Trophoblast cell (in vitro differentiated cells and primary cell): Measurements from ENCODE around the gene SH3GLB2.
A peak's percentile ranks its signal among the peaks of the same experiment; 100 is the strongest.
"Not testable (repeated sequence)": the region's sequence is repeated elsewhere in the genome, so short reads cannot be mapped to it uniquely, and the experiment has no call there.

Source experiments
- DNase-seq, 2 donors: peaks; one replicate each; pipeline ENCODE4 v3.0.0-alpha.2; 2016
- H2AFZ ChIP-seq: 2 replicates; pipeline ENCODE4 v1.6.1; 2013; ENCODE audit warnings: low read length, moderate library complexity, mild to moderate bottlenecking; ENCODE audit not compliant: insufficient read depth, poor library complexity
- H2AK5ac ChIP-seq: 2 replicates; pipeline ENCODE4 v1.6.1; 2013; ENCODE audit warnings: mild to moderate bottlenecking, low read length
- H2BK120ac ChIP-seq: 2 replicates; pipeline ENCODE4 v1.6.1; 2013; ENCODE audit warnings: low read length, mild to moderate bottlenecking, moderate library complexity; ENCODE audit not compliant: insufficient read depth, poor library complexity
- H2BK12ac ChIP-seq: 2 replicates; pipeline ENCODE4 v1.6.1; 2013; ENCODE audit warnings: mild to moderate bottlenecking, low read length, moderate library complexity
- H2BK5ac ChIP-seq: 2 replicates; pipeline ENCODE4 v1.6.1; 2013; ENCODE audit warnings: low read length, low read depth, moderate library complexity, mild to moderate bottlenecking; ENCODE audit not compliant: poor library complexity
- H3K14ac ChIP-seq: 2 replicates; pipeline ENCODE4 v1.6.1; 2013; ENCODE audit warnings: mild to moderate bottlenecking, low read length
- H3K18ac ChIP-seq: 2 replicates; pipeline ENCODE4 v1.6.1; 2013; ENCODE audit warnings: mild to moderate bottlenecking, low read length
- H3K23ac ChIP-seq: 2 replicates; pipeline ENCODE4 v1.6.1; 2013; ENCODE audit warnings: low read length
- H3K27ac ChIP-seq: 2 replicates; pipeline ENCODE4 v1.5.1; 2013; ENCODE audit warnings: low read depth, mild to moderate bottlenecking, inconsistent platforms, low read length, moderate library complexity
- H3K27me3 ChIP-seq: 2 replicates; pipeline ENCODE4 v1.6.1; 2013; ENCODE audit warnings: inconsistent platforms, mild to moderate bottlenecking, low read length, moderate library complexity; ENCODE audit not compliant: insufficient read depth
- H3K36me3 ChIP-seq, 2 experiments: 1 replicate in 1 of 2; 2 replicates in 1 of 2; pipeline ENCODE4 v1.6.1; 2013; ENCODE audit warnings: low read length in 2 of 2, mild to moderate bottlenecking in 2 of 2, moderate library complexity in 1 of 2; ENCODE audit not compliant: insufficient read depth in 2 of 2, control insufficient read depth in 1 of 2
- H3K4ac ChIP-seq: 2 replicates; pipeline ENCODE4 v1.6.1; 2013; ENCODE audit warnings: low read depth, mild to moderate bottlenecking, low read length, moderate library complexity
- H3K4me1 ChIP-seq, 2 experiments: 1 replicate in 1 of 2; 2 replicates in 1 of 2; pipeline ENCODE4 v1.6.1; 2013; ENCODE audit warnings: low read length in 2 of 2, mild to moderate bottlenecking in 2 of 2, moderate library complexity in 1 of 2; ENCODE audit not compliant: insufficient read depth in 2 of 2, control insufficient read depth in 1 of 2
- H3K4me2 ChIP-seq: 2 replicates; pipeline ENCODE4 v1.6.1; 2013; ENCODE audit warnings: inconsistent platforms, mild to moderate bottlenecking, low read length, moderate library complexity
- H3K4me3 ChIP-seq: 2 replicates; pipeline ENCODE4 v1.5.1; 2013; ENCODE audit warnings: mild to moderate bottlenecking, low read depth, low read length, inconsistent platforms
- H3K79me1 ChIP-seq: one replicate; pipeline ENCODE4 v1.6.1; 2013; ENCODE audit warnings: low read length
- H3K79me2 ChIP-seq: 2 replicates; pipeline ENCODE4 v1.6.1; 2013; ENCODE audit warnings: low read length, mild to moderate bottlenecking; ENCODE audit not compliant: control insufficient read depth, insufficient read depth, poor library complexity
- H3K9ac ChIP-seq: 2 replicates; pipeline ENCODE4 v1.6.1; 2013; ENCODE audit warnings: mild to moderate bottlenecking, low read length
- H3K9me3 ChIP-seq: 2 replicates; pipeline ENCODE4 v1.6.1; 2013; ENCODE audit warnings: low read depth, mild to moderate bottlenecking, control low read depth, inconsistent platforms, low read length; ENCODE audit not compliant: insufficient read depth
- H4K12ac ChIP-seq: 2 replicates; pipeline ENCODE4 v1.6.1; 2013; ENCODE audit warnings: low read depth, mild to moderate bottlenecking, low read length, moderate library complexity
- H4K8ac ChIP-seq: 2 replicates; pipeline ENCODE4 v1.6.1; 2013; ENCODE audit warnings: low read depth, mild to moderate bottlenecking, low read length, moderate library complexity
- H4K91ac ChIP-seq: one replicate; pipeline ENCODE4 v1.6.1; 2013; ENCODE audit warnings: low read depth, mild to moderate bottlenecking, low read length, moderate library complexity
- WGBS: extraction: QIAGEN DNeasy Blood & Tissue Kit; methylation state at CpG from one replicate; pipeline ENCODE4 v1.1.7; 2013; ENCODE audit warnings: missing lambda C conversion rate; ENCODE audit not compliant: insufficient read length, insufficient coverage; ENCODE audit errors: extremely low coverage; 5-methylcytosine and 5-hydroxymethylcytosine counted together

The SH3GLB2 gene

DNA sequence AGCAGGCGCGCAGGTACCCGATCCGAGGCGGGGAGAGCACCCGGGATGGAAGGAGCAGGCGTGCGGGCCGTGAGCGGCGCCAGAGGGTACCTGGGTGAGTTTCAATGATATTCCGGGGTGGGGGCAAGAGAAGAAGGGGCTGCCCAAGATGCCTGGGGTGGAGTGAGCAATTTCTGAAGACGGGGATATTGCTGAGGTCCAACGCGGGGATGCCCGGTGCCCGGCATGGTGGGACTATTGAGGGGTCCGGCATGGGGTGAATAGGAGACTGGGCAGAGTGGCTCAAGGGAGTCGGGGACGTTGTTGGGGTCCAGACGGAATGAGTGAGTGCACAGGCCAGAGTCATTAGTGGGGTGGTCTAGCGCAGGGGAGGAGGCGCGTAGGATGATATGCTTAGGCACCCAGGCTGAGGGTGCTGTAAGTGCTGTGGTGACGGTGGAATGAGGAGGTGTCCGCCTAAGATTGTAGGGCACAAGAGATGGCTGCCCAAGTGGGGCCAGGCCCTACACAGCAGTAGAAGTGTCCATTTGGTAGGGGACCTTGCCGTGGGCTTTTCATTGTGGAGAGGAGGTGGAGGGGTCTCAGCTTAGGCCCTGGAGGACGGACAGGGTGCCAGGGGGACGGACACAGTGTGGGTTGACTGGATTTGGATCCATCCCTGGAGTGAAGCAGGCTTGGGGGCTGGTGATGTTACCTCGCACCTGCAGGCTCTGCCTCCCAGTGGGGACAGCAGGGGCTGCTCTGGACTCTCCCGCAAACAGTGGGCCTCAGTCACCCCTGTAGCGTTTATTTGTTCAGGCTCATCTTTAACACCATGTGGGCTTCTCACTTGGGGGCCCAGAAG is 9.0 kb upstream of the SH3GLB2 start:
- Histone ChIP-seq H3K4me3 (peak overlapping the region; percentile 96), H2BK12ac (no peak overlapping the region), H4K8ac (peak overlapping the region; percentile 30), H3K18ac (peak overlapping the region; percentile 27), H3K4me1 (peaks cover 12 to 19% of the 10 kb centered on the region in 2 experiments), H3K27me3 (no peaks in the 10 kb centered on the region), H3K14ac (peak overlapping the region; percentile 42), H3K9me3 (no peaks in the 10 kb centered on the region), H3K79me1 (peaks cover 6% of the 10 kb centered on the region), H2BK5ac (no peak overlapping the region), H4K91ac (peak overlapping the region; percentile 40), H3K4me2 (peak overlapping the region; percentile 85), H3K9ac (peak overlapping the region; percentile 91), H3K4ac (peak overlapping the region; percentile 38), H3K27ac (no peak overlapping the region), H2AFZ (peak overlapping the region; percentile 13), H2BK120ac (peak overlapping the region; percentile 50), H3K79me2 (peaks cover 3% of the 10 kb centered on the region), H4K12ac (peak overlapping the region; percentile 2), H3K36me3 (peaks cover 11% of the 10 kb centered on the region in 2 experiments), H3K23ac (no peak overlapping the region), H2AK5ac (no peak overlapping the region)
- no CpG with 5 or more reads among the region's 32 CpGs for WGBS
- no peak for DNase-seq

DNA sequence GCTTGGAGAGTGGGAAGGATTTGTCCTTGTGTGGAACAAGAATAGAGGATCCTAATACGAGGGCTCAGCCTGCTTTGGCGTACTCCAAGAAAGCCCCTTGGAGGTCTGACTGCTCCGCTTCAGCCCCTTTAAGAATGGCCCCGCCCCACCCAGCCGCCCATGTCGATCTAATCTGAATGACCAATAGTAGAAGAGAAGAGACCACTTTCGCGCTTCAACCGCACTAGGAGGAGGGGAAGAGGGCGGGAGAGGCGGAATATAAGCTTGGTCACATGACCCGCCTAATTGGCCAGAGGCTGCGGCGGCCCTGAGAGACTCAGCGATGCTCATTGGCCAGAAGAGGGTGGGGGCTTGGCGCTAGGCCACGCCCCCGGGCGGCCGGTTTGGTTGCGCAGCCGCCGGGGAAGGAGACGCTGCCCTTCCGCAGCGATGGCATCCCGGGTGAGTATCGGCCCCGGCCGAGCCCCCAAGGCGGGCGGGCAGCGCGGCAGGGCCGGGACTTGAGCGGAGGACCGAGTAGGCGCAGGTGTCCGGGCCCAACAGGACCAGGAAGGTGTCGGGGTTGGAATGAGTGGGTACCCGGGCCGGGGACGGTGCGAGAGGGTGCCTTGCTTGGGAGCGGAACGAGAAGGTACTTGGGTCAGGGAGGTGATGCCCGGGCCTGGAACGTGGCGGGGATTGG is 8.3 kb upstream of the SH3GLB2 start, which contains the start of gene MIGA2:
MIGA2 (plus strand) TSS at position 386 of the 682 bp plus-strand sequence. CDS start 3,969 bp downstream, outside the sequence.
- Histone ChIP-seq H3K4me1 (peaks cover 12 to 19% of the 10 kb centered on the region in 2 experiments), H2BK120ac (peak within 1 kb of the TSS; percentile 76), H3K9me3 (no peaks in the 10 kb centered on the region), H3K9ac (peak within 1 kb of the TSS; percentile 91), H3K27ac (no peak within 1 kb of the TSS), H2BK12ac (no peak within 1 kb of the TSS), H3K27me3 (no peaks in the 10 kb centered on the region), H3K4ac (peak within 1 kb of the TSS; percentile 39), H3K79me2 (peaks cover 3% of the 10 kb centered on the region), H4K8ac (peak within 1 kb of the TSS; percentile 91), H2AK5ac (no peak within 1 kb of the TSS), H3K4me2 (peak within 1 kb of the TSS; percentile 85), H2AFZ (peak within 1 kb of the TSS; percentile 88), H3K36me3 (peaks cover 3 to 4% of the 10 kb centered on the region in 2 experiments), H2BK5ac (no peak within 1 kb of the TSS), H4K91ac (peak within 1 kb of the TSS; percentile 40), H3K79me1 (peaks cover 6% of the 10 kb centered on the region), H3K23ac (no peak within 1 kb of the TSS), H3K18ac (peak within 1 kb of the TSS; percentile 27), H3K4me3 (peak within 1 kb of the TSS; percentile 96), H4K12ac (peak within 1 kb of the TSS; percentile 76), H3K14ac (peak within 1 kb of the TSS; percentile 42)
- WGBS, result no CpG with 5 or more reads among the region's 49 CpGs
- peak; percentile 98 to 99 for DNase-seq

DNA sequence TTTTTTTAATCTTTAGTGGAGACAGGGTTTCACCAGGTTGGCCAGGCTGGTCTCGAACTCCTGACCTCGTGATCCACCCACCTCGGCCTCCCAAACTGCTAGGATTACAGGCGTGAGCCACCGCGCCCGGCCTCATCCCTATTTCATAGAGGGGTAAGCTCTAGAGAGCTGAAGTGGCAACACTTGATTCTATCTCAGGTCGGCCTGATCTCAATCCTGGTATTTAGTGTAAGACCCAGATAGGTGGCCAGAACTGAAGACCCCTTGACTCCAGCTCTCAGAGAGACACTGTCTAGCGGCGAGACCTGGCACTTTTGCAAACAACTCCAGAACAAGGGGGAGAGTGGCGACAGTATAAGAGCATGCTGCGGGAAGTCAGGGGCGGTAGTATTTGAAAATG is 7.7 kb upstream of the SH3GLB2 start:
- WGBS, result no CpG with 5 or more reads among the region's 13 CpGs
- not testable (repeated sequence) for DNase-seq, H3K79me2 ChIP-seq, H2BK12ac ChIP-seq, H3K4me3 ChIP-seq, H3K18ac ChIP-seq, H3K36me3 ChIP-seq, H3K27me3 ChIP-seq, H2BK5ac ChIP-seq, H3K79me1 ChIP-seq, H3K9me3 ChIP-seq, H3K23ac ChIP-seq, H3K27ac ChIP-seq, H2AK5ac ChIP-seq
- peak overlapping the region; percentile 88 for H2AFZ ChIP-seq
- H3K4ac ChIP-seq, result peak overlapping the region; percentile 39
- peak overlapping the region; percentile 76 for H4K12ac ChIP-seq
- H3K4me2 ChIP-seq, result peak overlapping the region; percentile 70
- peak overlapping the region; percentile 76 for H2BK120ac ChIP-seq
- H4K8ac ChIP-seq, result peak overlapping the region; percentile 91
- peaks cover 12 to 19% of the 10 kb centered on the region in 2 experiments for H3K4me1 ChIP-seq
- peak overlapping the region; percentile 25 for H4K91ac ChIP-seq
- H3K9ac ChIP-seq, result peak overlapping the region; percentile 14
- peak overlapping the region; percentile 16 for H3K14ac ChIP-seq

DNA sequence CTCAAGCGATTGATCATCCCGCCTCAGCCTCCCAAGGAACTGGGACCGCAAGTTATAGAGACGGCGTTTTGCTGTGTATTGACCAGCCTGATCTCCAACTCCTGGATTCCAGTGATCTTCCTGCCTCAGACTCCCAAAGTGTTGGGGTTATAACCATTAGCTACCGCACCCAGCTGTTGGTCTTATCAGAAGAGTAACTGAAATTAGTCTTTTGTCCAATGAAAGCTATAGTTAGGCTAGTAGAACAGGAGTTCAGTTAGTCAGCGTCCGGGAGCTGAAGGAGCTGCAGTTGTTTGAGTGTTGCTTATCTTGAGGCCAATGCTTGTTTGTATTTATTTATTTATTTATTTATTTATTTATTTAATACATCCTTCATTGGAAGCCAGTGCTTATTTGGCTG is 5.1 kb upstream of the SH3GLB2 start:
- Histone ChIP-seq H3K9ac (no peak overlapping the region), H2BK12ac (no peak overlapping the region), H2AFZ (no peak overlapping the region), H3K27me3 (no peaks in the 10 kb centered on the region), H3K27ac (no peak overlapping the region), H3K18ac (no peak overlapping the region), H3K4me3 (no peak overlapping the region), H4K12ac (no peak overlapping the region), H3K4ac (no peak overlapping the region), H3K4me1 (peaks cover 10 to 14% of the 10 kb centered on the region in 2 experiments), H3K36me3 (no peaks in the 10 kb centered on the region), H4K91ac (no peak overlapping the region), H4K8ac (no peak overlapping the region), H3K79me2 (peaks cover 3% of the 10 kb centered on the region), H3K23ac (no peak overlapping the region), H2AK5ac (no peak overlapping the region), H3K79me1 (peaks cover 6% of the 10 kb centered on the region), H2BK5ac (no peak overlapping the region), H3K14ac (no peak overlapping the region), H3K4me2 (no peak overlapping the region), H3K9me3 (no peaks in the 10 kb centered on the region), H2BK120ac (no peak overlapping the region)
- WGBS, result no CpG with 5 or more reads among the region's 8 CpGs
- no peak for DNase-seq
